ENCODE results near the gene RALB. TPM values are rescaled to one million over a fixed set of nuclear protein-coding genes. Genes with fewer than 3 reads are reported as not detected.

Gene RALB
- total RNA-seq, 1 experiment from 2014 or later, result 24.6 TPM

- no peak overlapping the region for H3K4me2 ChIP-seq (ENCODE audit: insufficient read depth, insufficient read length, low read length)
- no peak overlapping the region for H2AK5ac ChIP-seq (ENCODE audit: insufficient read length, low read length)
- no peaks in the 10 kb centered on the region for H3K79me1 ChIP-seq (ENCODE audit: insufficient read depth, low read depth, low read length, poor library complexity, severe bottlenecking)
- WGBS (ENCODE audit: extremely low coverage, insufficient read length, low lambda C conversion rate), result no CpG with 5 or more reads among the region's 5 CpGs
- no peak overlapping the region for H4K5ac ChIP-seq (ENCODE audit: insufficient read length, low read depth, low read length)
- H2BK5ac ChIP-seq (ENCODE audit: insufficient read length, low read length), result no peak overlapping the region
- H3K27ac ChIP-seq (ENCODE audit: insufficient read length, low read depth, low read length), result no peak overlapping the region
- no peak overlapping the region for H3K14ac ChIP-seq (ENCODE audit: insufficient read depth, low read length)
- H3T11ph ChIP-seq (ENCODE audit: low read length), result no peak overlapping the region
- Mint-ChIP-seq H3K36me3 (ENCODE audit: insufficient read depth in 1 of 3, low read depth in 3 of 3) (no peaks in the 10 kb centered on the region; a peak in 1 of 7 replicates), H3K4me3 (no peak overlapping the region), H3K4me1 (peaks cover 19 to 25% of the 10 kb centered on the region in 2 experiments), H3K27ac (no peak overlapping the region), H3K9me3 (no peaks in the 10 kb centered on the region), H3K27me3 (ENCODE audit: low read depth) (peaks cover 46% of the 10 kb centered on the region)
- no peak overlapping the region for H2BK15ac ChIP-seq (ENCODE audit: low read depth, low read length)
- no peak overlapping the region for H3K18ac ChIP-seq (ENCODE audit: insufficient read length, low read depth, low read length)
- H2BK12ac ChIP-seq (ENCODE audit: insufficient read length, low read depth, low read length), result no peak overlapping the region
- no peaks in the 10 kb centered on the region for H3K79me2 ChIP-seq (ENCODE audit: insufficient read depth, low read length)
- no peaks in the 10 kb centered on the region for H3K9me3 ChIP-seq (ENCODE audit: control insufficient read depth, low read depth, low read length)
- H4K91ac ChIP-seq (ENCODE audit: insufficient read length, low read depth, low read length), result no peak overlapping the region
- H3K4me1 ChIP-seq (ENCODE audit: insufficient read depth, low read length), result no peaks in the 10 kb centered on the region
- no peak overlapping the region for H2BK120ac ChIP-seq (ENCODE audit: low read depth, low read length, poor library complexity, severe bottlenecking)
- no peak overlapping the region for H2AFZ ChIP-seq (ENCODE audit: low read length)
- no peaks in the 10 kb centered on the region for H4K20me1 ChIP-seq (ENCODE audit: control insufficient read depth, insufficient read depth, insufficient read length)
- no peaks in the 10 kb centered on the region; the same call in 1 of the 2 replicates for H3K27me3 ChIP-seq (ENCODE audit: insufficient read depth, low read length)
- TF ChIP-seq CTCF (conservative IDR thresholded peaks at IDR 0.05), result no peak
- no peak overlapping the region for H3K9ac ChIP-seq (ENCODE audit: extremely low read depth, insufficient read length, low read length)
- H3K23ac ChIP-seq (ENCODE audit: insufficient read length, low read depth, low read length), result no peak overlapping the region
- no peak overlapping the region for H3K56ac ChIP-seq (ENCODE audit: insufficient read length, low read depth, low read length)
- no peaks in the 10 kb centered on the region for H3K23me2 ChIP-seq (ENCODE audit: insufficient read length, low read depth, low read length, poor library complexity, severe bottlenecking)
- DNase-seq, result no peak
- no peak overlapping the region for H4K8ac ChIP-seq (replicated peaks; ENCODE audit: insufficient read length, low read depth, low read length)
- no peak overlapping the region for H2BK20ac ChIP-seq (ENCODE audit: low read depth, low read length, poor library complexity, severe bottlenecking)
- no peak overlapping the region for H3K4ac ChIP-seq (ENCODE audit: low read depth, low read length)
Observed at GRCh38 chr2:120305937-120306490, 53.4 kb downstream of the RALB start.

All from H9 (cell line).